Nephron (organoid): ENCODE data around the gene HERC2.

Experiments used
- H3K27ac Mint-ChIP-seq, 3 experiments: 2 replicates each; pipeline ENCODE4 v1.8.0; 2020; ENCODE audit warnings: mixed read lengths in 3 of 3, mild to moderate bottlenecking in 2 of 3, moderate library complexity in 1 of 3
- H3K27me3 Mint-ChIP-seq: 2 replicates; pipeline ENCODE4 v1.8.0; 2021; ENCODE audit warnings: low read depth, mild to moderate bottlenecking, moderate library complexity, mixed read lengths
- H3K36me3 Mint-ChIP-seq: 2 replicates; pipeline ENCODE4 v1.8.0; 2020; ENCODE audit warnings: low read depth, mixed read lengths
- H3K4me1 Mint-ChIP-seq: 2 replicates; pipeline ENCODE4 v1.8.0; 2020; ENCODE audit warnings: mixed read lengths
- H3K4me3 Mint-ChIP-seq, 3 experiments: 2 replicates each; pipeline ENCODE4 v1.8.0; 2020; ENCODE audit warnings: mild to moderate bottlenecking in 3 of 3, mixed read lengths in 3 of 3, moderate library complexity in 2 of 3
- H3K9me3 Mint-ChIP-seq: 2 replicates; pipeline ENCODE4 v1.8.0; 2020; ENCODE audit warnings: mixed read lengths
- TF ChIP-seq, protein P1 (sequence below), 3 experiments: fragments of 200-600 bp; sonication (generic); IDR thresholded peaks; one replicate each; pipeline ENCODE4 v1.5.0; 2021; ENCODE audit warnings: antibody characterized with exemption in 3 of 3; ENCODE audit not compliant: unreplicated experiment in 3 of 3

HERC2 gene

DNA sequence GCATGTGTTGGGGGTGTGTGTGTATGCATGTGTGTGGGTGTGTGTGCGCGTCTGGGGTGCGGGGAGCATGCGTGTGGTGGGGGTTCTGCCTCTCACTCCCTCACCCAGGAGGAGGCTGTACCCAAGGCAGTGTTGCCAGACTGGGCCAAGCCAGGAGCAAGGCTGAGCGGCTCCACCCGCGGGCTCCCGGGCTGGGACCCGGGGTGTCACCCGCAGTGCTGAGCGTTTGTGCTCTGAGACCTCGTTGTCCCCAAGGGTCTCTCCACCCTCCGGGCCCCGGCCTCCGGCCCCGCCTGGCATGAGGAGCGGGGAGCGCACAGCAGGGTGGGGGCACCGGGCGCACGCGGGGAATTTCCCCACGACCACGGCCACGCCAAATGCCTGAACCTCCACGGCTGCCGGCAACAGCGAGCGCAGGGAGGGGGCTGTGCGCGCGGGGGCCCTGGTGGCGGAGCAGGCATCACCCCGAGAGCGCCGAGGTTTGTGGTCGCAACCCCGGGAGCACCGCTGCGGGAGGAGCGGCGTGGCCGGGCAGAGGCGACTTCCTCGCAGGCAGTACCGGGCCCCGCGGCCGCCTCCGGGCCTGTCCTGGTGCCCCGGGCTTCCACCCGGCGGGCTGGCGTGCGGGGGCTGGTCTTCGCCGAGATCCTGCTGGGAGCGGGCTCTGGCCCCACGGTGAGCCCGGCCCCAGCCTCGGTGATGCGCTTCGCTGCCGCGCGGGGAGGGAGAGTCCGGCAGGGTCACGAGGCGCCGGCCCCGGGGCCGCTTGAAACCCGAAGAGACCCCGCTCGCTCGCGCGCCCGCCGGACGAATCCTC, 215.5 kb downstream of the HERC2 start:
- peaks cover 16% of the 10 kb centered on the region for H3K36me3 Mint-ChIP-seq
- H3K27me3 Mint-ChIP-seq: peaks cover 27% of the 10 kb centered on the region
- H3K27ac Mint-ChIP-seq: no peak overlapping the region
- peak overlapping the region; percentile 52 to 72 (median 71) for H3K4me3 Mint-ChIP-seq
- H3K4me1 Mint-ChIP-seq: peaks cover 4% of the 10 kb centered on the region
- TF ChIP-seq, protein P1, sequence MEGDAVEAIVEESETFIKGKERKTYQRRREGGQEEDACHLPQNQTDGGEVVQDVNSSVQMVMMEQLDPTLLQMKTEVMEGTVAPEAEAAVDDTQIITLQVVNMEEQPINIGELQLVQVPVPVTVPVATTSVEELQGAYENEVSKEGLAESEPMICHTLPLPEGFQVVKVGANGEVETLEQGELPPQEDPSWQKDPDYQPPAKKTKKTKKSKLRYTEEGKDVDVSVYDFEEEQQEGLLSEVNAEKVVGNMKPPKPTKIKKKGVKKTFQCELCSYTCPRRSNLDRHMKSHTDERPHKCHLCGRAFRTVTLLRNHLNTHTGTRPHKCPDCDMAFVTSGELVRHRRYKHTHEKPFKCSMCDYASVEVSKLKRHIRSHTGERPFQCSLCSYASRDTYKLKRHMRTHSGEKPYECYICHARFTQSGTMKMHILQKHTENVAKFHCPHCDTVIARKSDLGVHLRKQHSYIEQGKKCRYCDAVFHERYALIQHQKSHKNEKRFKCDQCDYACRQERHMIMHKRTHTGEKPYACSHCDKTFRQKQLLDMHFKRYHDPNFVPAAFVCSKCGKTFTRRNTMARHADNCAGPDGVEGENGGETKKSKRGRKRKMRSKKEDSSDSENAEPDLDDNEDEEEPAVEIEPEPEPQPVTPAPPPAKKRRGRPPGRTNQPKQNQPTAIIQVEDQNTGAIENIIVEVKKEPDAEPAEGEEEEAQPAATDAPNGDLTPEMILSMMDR (IDR thresholded peaks at IDR 0.05; ENCODE audit: unreplicated experiment in 3 of 3): no peak
- no peaks in the 10 kb centered on the region for H3K9me3 Mint-ChIP-seq

DNA sequence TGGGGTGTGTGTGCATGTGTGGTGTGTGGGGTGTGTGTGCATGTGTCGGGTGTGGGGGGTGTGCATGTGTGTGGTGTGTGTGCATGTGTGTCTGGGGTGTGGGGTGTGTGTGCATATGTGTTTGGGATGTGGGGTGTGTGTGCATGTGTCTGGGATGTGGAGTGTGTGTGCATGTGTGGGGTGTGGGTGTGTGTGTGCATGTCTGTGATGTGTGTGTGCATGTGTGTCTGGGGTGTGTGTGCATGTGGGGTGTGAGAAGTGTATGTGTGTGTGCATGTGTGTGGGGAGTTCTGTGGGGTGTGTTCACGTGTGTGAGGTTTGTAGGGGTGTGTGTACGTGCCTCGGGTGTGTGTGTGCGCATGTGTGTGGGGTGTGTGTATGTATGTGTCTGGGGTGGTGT, 216.2 kb downstream of the HERC2 start:
- Mint-ChIP-seq H3K27ac (no peak overlapping the region), H3K27me3 (peaks cover 27% of the 10 kb centered on the region), H3K4me1 (peaks cover 4% of the 10 kb centered on the region), H3K4me3 (peak overlapping the region; percentile 52 to 72 (median 71)), H3K9me3 (no peaks in the 10 kb centered on the region), H3K36me3 (peaks cover 9% of the 10 kb centered on the region)
- TF ChIP-seq, protein P1 (IDR thresholded peaks at IDR 0.05; ENCODE audit: unreplicated experiment in 3 of 3): no peak

DNA sequence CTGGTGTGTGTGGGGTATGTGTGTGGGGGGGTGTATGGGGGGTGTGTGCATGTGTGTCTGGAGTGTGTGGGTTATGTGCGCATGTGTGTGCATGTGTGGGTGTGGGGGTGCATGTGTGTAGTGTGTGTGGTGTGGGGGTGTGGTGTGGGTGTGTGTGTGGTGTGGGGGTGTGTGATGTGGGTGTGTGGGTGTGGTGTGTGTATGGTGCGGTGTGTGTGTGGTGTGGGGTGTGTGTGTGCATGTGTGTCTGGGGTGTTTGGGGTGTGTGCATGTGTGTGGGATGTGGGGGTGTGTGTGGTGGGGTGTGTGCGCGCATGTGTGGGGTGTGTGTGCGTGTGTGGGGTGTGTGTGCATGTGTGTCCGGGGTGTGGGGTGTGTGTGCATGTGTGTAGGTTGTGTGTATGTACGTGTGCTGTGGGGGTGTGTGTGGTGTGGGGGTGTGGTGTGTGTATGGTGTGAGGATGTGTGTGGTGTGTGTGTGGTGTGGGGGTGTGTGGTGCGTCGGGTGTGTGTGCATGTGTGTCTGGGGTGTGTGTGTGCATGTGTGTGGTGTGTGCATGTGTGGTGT, 216.7 kb downstream of the HERC2 start:
- Mint-ChIP-seq H3K27ac (peak overlapping the region in 1 of 3 experiments; percentile 45), H3K36me3 (peaks cover 5% of the 10 kb centered on the region), H3K4me3 (peak overlapping the region; percentile 52 to 72 (median 71)), H3K27me3 (peaks cover 26% of the 10 kb centered on the region), H3K9me3 (no peaks in the 10 kb centered on the region), H3K4me1 (peaks cover 3% of the 10 kb centered on the region)
- TF ChIP-seq, protein P1 (IDR thresholded peaks at IDR 0.05; ENCODE audit: unreplicated experiment in 3 of 3): no peak

DNA sequence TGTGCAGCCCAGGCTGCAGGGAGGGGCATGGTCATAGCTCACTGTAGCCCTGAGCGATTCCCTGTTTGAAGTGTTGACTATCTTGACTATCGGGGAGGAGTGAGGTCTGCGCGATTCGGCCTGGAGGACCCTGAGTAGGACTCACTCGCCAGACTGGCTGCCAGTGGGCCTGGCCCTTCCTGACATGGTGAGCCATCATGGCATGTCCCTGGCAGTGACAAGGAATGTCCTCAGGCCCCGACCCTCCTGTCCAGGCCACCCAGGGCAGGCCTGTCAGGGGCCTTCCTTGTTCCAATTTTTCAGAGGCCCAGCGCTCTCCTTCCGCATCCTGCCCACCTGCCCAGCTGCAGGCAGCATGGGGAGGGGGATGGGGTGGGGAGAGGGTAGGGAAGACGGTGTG, 217.7 kb downstream of the HERC2 start:
- H3K9me3 Mint-ChIP-seq: no peaks in the 10 kb centered on the region

DNA sequence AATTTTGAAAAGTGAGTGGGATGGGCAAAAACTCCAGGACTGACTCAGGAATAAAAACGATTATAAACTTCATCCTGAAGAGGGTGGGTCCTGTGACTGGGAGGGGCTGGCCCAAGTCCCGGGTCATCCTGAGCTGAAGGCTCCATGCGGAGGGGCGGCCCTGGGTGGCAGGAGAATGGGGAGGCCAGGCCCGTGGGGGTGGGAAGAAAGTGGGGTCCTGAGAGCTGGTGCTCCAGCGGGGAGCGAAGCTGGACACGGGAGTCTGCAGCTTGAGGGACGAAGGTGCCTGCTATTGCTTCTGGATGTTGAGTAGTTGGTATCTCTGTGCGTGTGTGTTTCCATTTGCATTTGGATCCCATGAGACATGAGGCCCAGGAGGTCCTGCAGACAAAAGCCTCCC, 218.1 kb downstream of the HERC2 start:
- H3K4me3 Mint-ChIP-seq: peak overlapping the region in 1 of 3 experiments; percentile 13

More for the DNA sequence above, 217.7 kb downstream of the HERC2 start:
- no peaks in the 10 kb centered on the region for H3K36me3 Mint-ChIP-seq
- TF ChIP-seq, protein P1 (IDR thresholded peaks at IDR 0.05; ENCODE audit: unreplicated experiment in 3 of 3): no peak
- peaks cover 34% of the 10 kb centered on the region for H3K27me3 Mint-ChIP-seq
- H3K4me3 Mint-ChIP-seq: peak overlapping the region in 1 of 3 experiments; percentile 60
- no peak overlapping the region for H3K27ac Mint-ChIP-seq
- peaks cover 12% of the 10 kb centered on the region for H3K4me1 Mint-ChIP-seq

More for the DNA sequence above, 218.1 kb downstream of the HERC2 start:
- H3K4me1 Mint-ChIP-seq: peaks cover 12% of the 10 kb centered on the region
- peaks cover 34% of the 10 kb centered on the region for H3K27me3 Mint-ChIP-seq
- no peaks in the 10 kb centered on the region for H3K36me3 Mint-ChIP-seq
- TF ChIP-seq, protein P1 (IDR thresholded peaks at IDR 0.05; ENCODE audit: unreplicated experiment in 3 of 3): no peak
- no peaks in the 10 kb centered on the region for H3K9me3 Mint-ChIP-seq
- no peak overlapping the region for H3K27ac Mint-ChIP-seq
